Esophagus muscularis mucosa (tissue), 3 donors: ENCODE results near the gene TMA7B.

Experiments
- POLR2A ChIP-seq: fragments of 450-650 bp; IDR thresholded peaks from one replicate; pipeline ENCODE4 v1.6.1; 2017; ENCODE audit warnings: antibody characterized with exemption, moderate library complexity, mild to moderate bottlenecking, low read depth
- POLR2AphosphoS5 ChIP-seq, 2 donors: sonication (generic); formaldehyde crosslinking; IDR thresholded peaks; one replicate each; pipeline ENCODE4 v1.6.1; 2017; ENCODE audit warnings: antibody characterized with exemption in 2 of 2
- TF ChIP-seq, protein P1 (sequence below), 3 experiments: fragments of 200-600 bp in 2 of 3; fragments of 450-650 bp in 1 of 3; sonication (generic) in 2 of 3; IDR thresholded peaks; one replicate each; pipeline ENCODE4 v1.5.1; 2017 to 2019; ENCODE audit warnings: antibody characterized with exemption in 3 of 3, mild to moderate bottlenecking in 2 of 3, moderate library complexity in 1 of 3

DNA sequence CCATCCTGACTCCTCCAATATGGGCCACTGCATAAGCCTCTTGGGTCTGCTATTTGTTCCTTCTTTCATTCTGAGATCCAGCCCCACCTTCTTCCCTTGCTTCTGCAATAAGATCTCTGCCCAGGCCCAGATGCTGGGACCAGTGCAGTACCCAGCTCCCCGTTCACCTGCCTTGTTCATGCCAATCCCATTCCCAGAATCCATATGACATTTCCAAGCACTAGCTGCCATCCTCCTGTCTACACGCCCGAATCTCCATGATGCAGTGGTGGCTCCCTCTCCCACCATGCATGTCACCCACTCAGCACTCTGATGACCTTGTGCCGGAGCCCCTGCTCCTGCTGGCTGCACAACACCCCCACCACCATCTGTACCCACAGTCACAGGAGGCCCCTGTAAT is 23.1 kb downstream of the TMA7B start:
- TF ChIP-seq POLR2A (no peak), POLR2AphosphoS5 (IDR thresholded peaks at IDR 0.05) (no peak)
- TF ChIP-seq, protein P1, sequence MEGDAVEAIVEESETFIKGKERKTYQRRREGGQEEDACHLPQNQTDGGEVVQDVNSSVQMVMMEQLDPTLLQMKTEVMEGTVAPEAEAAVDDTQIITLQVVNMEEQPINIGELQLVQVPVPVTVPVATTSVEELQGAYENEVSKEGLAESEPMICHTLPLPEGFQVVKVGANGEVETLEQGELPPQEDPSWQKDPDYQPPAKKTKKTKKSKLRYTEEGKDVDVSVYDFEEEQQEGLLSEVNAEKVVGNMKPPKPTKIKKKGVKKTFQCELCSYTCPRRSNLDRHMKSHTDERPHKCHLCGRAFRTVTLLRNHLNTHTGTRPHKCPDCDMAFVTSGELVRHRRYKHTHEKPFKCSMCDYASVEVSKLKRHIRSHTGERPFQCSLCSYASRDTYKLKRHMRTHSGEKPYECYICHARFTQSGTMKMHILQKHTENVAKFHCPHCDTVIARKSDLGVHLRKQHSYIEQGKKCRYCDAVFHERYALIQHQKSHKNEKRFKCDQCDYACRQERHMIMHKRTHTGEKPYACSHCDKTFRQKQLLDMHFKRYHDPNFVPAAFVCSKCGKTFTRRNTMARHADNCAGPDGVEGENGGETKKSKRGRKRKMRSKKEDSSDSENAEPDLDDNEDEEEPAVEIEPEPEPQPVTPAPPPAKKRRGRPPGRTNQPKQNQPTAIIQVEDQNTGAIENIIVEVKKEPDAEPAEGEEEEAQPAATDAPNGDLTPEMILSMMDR (IDR thresholded peaks at IDR 0.05) = no peak
